ENCODE measurements around the gene ADAMTS15.

ADAMTS15 gene

GRCh38 chr11:130515829-130516553 lies 67.5 kb downstream of the ADAMTS15 start:
- no peak for DNase-seq (ENCODE audit: low read depth)

- DNase-seq (ENCODE audit: low read depth): no peak
Measured at GRCh38 chr11:130516554-130517505, 68.4 kb downstream of the ADAMTS15 start.

DNA sequence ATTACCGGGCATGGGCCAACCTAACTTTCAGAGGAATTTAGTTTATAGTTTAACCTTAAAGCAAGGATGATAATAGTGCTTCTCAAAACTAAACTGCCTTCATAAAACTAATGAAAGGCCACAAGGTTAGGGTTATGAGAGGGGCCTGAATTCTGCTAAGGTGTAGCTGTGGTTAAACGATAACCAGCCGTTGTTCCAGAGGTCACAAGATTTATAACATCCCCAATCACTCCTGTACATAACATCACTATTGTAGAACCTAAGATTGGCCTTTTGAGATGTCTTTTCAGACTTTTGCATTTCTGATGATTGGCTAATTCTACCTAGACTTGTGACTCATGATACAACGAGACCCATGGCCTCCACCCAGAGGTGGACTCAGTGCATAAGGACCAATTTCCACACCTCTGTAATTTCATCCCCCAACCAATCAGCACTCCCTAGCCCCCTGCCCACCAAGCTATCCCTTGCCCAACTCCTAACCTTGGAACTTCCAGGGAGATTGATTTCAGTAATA lies 69.8 kb downstream of the ADAMTS15 start:
- DNase-seq (ENCODE audit: low read depth): no peak

- DNase-seq (ENCODE audit: low read depth): no peak
Measured at GRCh38 chr11:130519128-130519932, 70.9 kb downstream of the ADAMTS15 start.

DNA sequence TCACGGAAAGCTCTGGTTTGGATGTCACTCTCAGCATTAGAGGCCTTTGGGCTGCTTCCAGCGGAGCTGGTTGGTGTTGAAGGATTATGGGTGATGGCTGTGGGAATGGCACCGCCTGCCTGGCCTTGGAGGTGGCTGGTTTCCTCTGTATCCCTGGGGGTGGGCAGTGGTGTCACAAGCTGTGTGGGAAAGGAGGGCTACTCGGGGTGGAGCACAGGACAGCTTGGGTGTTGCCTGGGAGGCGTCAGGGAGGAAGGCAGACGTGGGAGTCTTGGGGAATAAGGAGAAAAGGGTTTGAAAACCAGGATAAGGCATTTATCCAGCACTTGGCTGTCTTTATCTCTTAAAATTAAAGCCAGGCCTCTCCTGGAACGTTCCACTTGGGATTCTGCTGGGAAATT lies 71.8 kb downstream of the ADAMTS15 start:
- no peak for DNase-seq (ENCODE audit: low read depth)

DNA sequence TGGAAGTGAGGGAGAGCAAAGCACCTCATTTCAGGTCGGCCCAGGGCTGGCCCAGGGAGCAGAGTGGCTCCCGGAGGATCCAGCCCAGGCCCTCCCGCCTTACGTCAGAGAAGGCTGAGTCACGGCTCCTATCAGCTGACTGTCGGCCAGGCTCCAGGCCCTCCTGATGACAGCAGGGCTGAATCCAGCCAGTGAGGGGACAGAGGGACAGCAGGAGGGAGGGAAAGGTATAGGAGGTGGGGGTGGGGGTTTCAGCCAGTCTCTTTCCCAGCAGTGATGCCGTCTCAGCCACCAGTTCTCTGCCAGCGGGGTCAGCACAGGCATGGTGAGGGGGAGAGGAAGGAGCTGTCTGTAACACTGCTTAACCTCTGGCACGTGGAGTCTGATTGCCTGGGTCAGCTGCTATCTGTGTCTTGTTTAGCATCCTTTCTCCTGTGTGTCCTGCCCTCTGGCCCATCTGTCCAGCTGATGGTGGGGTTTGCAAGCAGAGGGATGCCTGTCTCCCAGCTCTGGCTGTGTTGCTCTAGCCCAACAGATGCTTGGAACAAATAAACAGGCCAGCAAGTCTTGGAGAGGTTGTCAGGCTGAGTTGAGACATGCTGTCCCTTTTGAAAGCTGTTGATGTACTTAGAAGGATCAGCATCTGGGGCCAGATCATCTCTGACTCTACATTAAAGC lies 74.0 kb downstream of the ADAMTS15 start:
- DNase-seq (ENCODE audit: low read depth): no peak

DNA sequence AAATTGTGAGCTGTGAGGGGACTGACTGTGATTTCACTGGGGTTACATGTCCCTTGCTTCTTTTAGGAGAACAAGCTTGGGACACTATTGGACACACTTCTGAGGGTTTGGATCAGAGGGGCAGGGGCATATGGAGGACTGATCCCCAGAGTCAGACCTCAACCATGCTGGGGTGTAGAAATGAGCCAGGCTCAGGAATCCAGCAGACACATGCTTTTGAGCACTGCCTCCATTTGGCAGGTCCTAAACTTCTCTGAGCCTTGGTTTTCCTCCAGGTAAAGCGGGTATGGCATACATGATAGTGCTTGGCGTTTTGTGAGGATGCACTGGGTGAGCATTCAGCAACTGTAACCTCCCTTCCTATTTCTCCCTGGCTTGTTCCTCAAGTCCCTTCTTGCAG lies 74.7 kb downstream of the ADAMTS15 start:
- DNase-seq (ENCODE audit: low read depth): no peak

DNA sequence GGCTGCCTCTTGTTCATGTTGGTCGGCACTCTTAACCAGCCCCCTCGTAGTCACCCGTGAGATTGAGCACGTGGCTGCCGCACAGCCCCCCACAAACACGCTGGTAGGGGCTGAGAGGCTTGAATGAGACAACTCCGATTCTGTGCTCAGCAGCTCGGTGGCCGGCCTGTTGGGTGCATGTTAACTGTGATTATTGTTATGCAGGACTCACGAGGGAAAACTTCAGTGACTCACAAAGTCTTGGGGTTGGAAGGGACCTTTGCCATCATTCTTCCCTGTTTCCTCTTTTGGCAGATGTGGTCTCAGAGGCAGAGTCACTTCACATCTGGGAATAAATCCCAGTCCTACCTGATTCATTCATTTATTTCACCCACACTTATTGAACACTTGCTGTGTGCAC lies 75.2 kb downstream of the ADAMTS15 start:
- DNase-seq (ENCODE audit: low read depth): no peak

DNA sequence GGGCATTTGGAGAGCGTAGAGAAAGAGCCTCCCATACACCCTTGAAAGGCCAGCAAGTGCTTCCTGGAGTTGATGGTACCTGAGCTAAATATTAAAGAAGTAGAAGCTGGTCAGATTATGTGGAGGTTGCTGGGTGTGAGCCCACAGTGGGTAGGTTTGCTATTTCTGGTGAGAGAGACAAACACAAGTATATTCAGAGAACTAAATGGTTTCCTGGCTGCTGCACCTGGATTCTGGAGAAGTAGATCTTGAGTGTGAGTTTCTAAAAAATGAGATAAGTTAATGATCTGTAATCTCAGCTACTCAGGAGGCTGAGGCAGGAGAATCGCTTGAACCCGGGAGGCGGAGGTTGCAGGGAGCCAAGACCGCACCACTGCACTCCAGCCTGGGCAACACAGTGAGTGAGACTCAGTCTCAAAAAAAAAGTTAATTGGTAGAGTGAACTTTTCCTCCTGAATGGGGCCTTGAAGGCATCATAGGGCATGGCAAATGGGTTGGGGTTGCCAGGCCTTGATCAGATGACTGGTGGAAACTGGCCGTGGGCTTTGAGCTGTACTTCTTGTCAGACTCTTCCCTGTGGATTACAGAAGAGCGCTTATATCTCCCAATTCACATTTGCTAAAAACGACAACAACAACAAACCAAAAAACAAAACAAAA lies 75.8 kb downstream of the ADAMTS15 start:
- DNase-seq (ENCODE audit: low read depth): no peak

GRCh38 chr11:130525307-130525706 lies 76.9 kb downstream of the ADAMTS15 start:
- DNase-seq (ENCODE audit: low read depth): no peak
